Caco-2 (cell line): ENCODE data around the gene BAG3. TPM values are rescaled to one million over a fixed set of nuclear protein-coding genes. Genes with fewer than 3 reads are reported as not detected.
A peak's percentile ranks its signal among the peaks of the same experiment; 100 is the strongest.
"Not testable (repeated sequence)": the region's sequence is repeated elsewhere in the genome, so short reads cannot be mapped to it uniquely, and the experiment has no call there.

Source experiments
- BruUV-seq: library from RNA; stranded (reverse); fragments of 400-500 nt; replicated peaks from 2 replicates; lab custom pipeline; 2021; lab: Mats Ljungman, UMichigan
- CTCF ChIA-PET: fragments of 300-600 bp; sonication (Branson Sonifier 250); formaldehyde crosslinking; loops from one replicate; lab custom pipeline; 2022; ENCODE audit warnings: antibody characterized with exemption; lab: Charles Lee
- POLR2A ChIA-PET: fragments of 300-600 bp; sonication (Branson Sonifier 250); formaldehyde crosslinking; loops from one replicate; lab custom pipeline; 2022; ENCODE audit warnings: antibody characterized with exemption; lab: Charles Lee
- DNase-seq, 2 experiments: peaks; one replicate each; pipeline versions ENCODE4 v3.0.0 to v3.0.0-alpha.2; 2020 to 2022
- H3K27me3 ChIP-seq: replicated peaks from 2 replicates; pipeline ENCODE4 v1.6.0; 2011; ENCODE audit warnings: low read length; ENCODE audit not compliant: control insufficient read depth, insufficient read depth
- H3K36me3 ChIP-seq: 2 replicates; pipeline ENCODE4 v1.5.1; 2011; ENCODE audit warnings: low read length; ENCODE audit not compliant: control insufficient read depth, insufficient read depth
- H3K4me1 ChIP-seq: fragments of 250-450 bp; sonication (Bioruptor Pico); 2 replicates; pipeline ENCODE4 v1.5.1; 2020; ENCODE audit warnings: mild to moderate bottlenecking
- H3K4me3 ChIP-seq: 2 replicates; pipeline ENCODE4 v1.5.1; 2011; ENCODE audit warnings: low read depth, mild to moderate bottlenecking, control low read depth, low read length
- H3K9me3 ChIP-seq: fragments of 250-450 bp; sonication (Bioruptor Pico); 2 replicates; pipeline ENCODE4 v1.5.1; 2020; ENCODE audit warnings: mild to moderate bottlenecking, moderate library complexity
- H3K27ac Mint-ChIP-seq: one replicate; pipeline ENCODE4 v1.8.0; 2022; ENCODE audit warnings: mixed read lengths; ENCODE audit not compliant: unreplicated experiment
- H3K27me3 Mint-ChIP-seq: one replicate; pipeline ENCODE4 v1.8.0; 2022; ENCODE audit warnings: mixed read lengths; ENCODE audit not compliant: insufficient read depth, unreplicated experiment
- H3K36me3 Mint-ChIP-seq: one replicate; pipeline ENCODE4 v1.8.0; 2022; ENCODE audit warnings: mild to moderate bottlenecking, mixed read lengths; ENCODE audit not compliant: insufficient read depth, unreplicated experiment
- H3K4me1 Mint-ChIP-seq: one replicate; pipeline ENCODE4 v1.8.0; 2022; ENCODE audit warnings: low read depth, mixed read lengths; ENCODE audit not compliant: unreplicated experiment
- H3K4me3 Mint-ChIP-seq: one replicate; pipeline ENCODE4 v1.8.0; 2022; ENCODE audit warnings: mild to moderate bottlenecking, moderate library complexity, mixed read lengths; ENCODE audit not compliant: unreplicated experiment
- H3K9me3 Mint-ChIP-seq: one replicate; pipeline ENCODE4 v1.8.0; 2022; ENCODE audit warnings: mixed read lengths; ENCODE audit not compliant: unreplicated experiment
- intact Hi-C: fragments of 100-400 bp; cut with micrococcal nuclease; formaldehyde crosslinking; loops from one replicate; pipeline ENCODE4 v1.10.0; 2022; ENCODE audit not compliant: unreplicated experiment
- total RNA-seq: library from RNA; stranded (reverse); gene quantifications from 2 replicates; pipeline ENCODE4 v1.2.3, GENCODE V29; 2022
- TF ChIP-seq, protein P1 (sequence below), 2 experiments: fragments of 200-600 bp in 1 of 2; IDR thresholded peaks; 1 replicate in 1 of 2; 2 replicates in 1 of 2; pipeline versions ENCODE4 v1.5.1 to v1.8.0; 2011 to 2022; ENCODE audit warnings: antibody characterized with exemption in 1 of 2, control low read depth in 1 of 2, inconsistent platforms in 1 of 2, low read depth in 1 of 2, low read length in 1 of 2, mild to moderate bottlenecking in 1 of 2, moderate library complexity in 1 of 2; ENCODE audit not compliant: insufficient read depth in 1 of 2, severe bottlenecking in 1 of 2, unreplicated experiment in 1 of 2

The BAG3 gene
- total RNA-seq, 1 experiment from 2014 or later, result 30.7 TPM

DNA sequence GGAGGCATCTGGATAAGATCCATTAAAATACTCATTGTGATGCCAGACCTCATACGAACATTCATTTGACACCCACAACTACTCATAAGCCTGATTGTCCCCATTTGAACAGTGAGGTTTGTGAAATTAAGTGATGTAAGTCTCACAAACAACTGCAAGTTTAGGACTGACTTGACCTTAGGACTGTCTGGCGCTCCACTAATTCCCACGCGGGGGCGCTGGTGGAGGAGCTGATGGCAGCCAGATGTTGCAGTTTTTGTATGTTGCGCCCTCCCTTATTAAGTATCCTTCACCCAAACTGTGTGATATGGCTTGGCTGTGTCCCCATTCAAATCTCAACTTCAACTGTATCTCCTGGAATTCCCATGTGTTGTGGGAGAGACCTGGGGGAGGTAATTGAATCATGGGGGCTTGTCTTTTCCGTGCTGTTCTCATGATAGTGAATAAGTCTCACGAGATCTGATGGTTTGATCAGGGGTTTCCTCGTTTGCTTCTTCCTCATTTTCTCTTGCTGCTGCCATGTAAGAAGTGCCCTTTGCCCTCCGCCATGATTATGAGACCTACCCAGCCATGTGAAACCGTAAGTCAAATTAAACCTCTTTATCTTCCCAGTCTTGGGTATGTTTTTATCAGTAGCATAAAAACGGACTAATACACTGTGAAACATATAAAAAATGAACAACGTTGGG, 34.2 kb upstream of the BAG3 start:
- no TSS peak for BruUV-seq
- intact Hi-C loops, result no loop called here
- TF ChIP-seq, protein P1, sequence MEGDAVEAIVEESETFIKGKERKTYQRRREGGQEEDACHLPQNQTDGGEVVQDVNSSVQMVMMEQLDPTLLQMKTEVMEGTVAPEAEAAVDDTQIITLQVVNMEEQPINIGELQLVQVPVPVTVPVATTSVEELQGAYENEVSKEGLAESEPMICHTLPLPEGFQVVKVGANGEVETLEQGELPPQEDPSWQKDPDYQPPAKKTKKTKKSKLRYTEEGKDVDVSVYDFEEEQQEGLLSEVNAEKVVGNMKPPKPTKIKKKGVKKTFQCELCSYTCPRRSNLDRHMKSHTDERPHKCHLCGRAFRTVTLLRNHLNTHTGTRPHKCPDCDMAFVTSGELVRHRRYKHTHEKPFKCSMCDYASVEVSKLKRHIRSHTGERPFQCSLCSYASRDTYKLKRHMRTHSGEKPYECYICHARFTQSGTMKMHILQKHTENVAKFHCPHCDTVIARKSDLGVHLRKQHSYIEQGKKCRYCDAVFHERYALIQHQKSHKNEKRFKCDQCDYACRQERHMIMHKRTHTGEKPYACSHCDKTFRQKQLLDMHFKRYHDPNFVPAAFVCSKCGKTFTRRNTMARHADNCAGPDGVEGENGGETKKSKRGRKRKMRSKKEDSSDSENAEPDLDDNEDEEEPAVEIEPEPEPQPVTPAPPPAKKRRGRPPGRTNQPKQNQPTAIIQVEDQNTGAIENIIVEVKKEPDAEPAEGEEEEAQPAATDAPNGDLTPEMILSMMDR (IDR thresholded peaks at IDR 0.05; ENCODE audit: insufficient read depth in 1 of 2, low read depth in 1 of 2, low read length in 1 of 2, severe bottlenecking in 1 of 2, unreplicated experiment in 1 of 2), result no peak
- H3K27me3 Mint-ChIP-seq, result no peaks in the 10 kb centered on the region
- Histone ChIP-seq H3K27me3 (no peaks in the 10 kb centered on the region), H3K9me3 (no peaks in the 10 kb centered on the region), H3K36me3 (no peaks in the 10 kb centered on the region), H3K4me3 (no peak overlapping the region), H3K4me1 (peaks cover 7% of the 10 kb centered on the region)
- DNase-seq, result peak in 1 of 2 experiments; percentile 7
- H3K27ac Mint-ChIP-seq, result no peak overlapping the region
- POLR2A ChIA-PET, result no interaction called here
- no peaks in the 10 kb centered on the region for H3K4me1 Mint-ChIP-seq
- peaks cover 10% of the 10 kb centered on the region for H3K9me3 Mint-ChIP-seq
- CTCF ChIA-PET, result no interaction called here
- H3K36me3 Mint-ChIP-seq, result no peaks in the 10 kb centered on the region
- no peak overlapping the region for H3K4me3 Mint-ChIP-seq

- ChIA-PET POLR2A (no interaction called here), CTCF (interaction anchor here (0.6 kb wide), 1 partner anchor 15 kb away, joined by 4 read pairs; no protein-coding TSS in a partner anchor)
- Histone ChIP-seq H3K9me3 (no peaks in the 10 kb centered on the region), H3K36me3 (no peaks in the 10 kb centered on the region), H3K27me3 (no peaks in the 10 kb centered on the region), H3K4me3 (no peak overlapping the region), H3K4me1 (peaks cover 7% of the 10 kb centered on the region)
- H3K4me1 Mint-ChIP-seq, result no peaks in the 10 kb centered on the region
- no peaks in the 10 kb centered on the region for H3K36me3 Mint-ChIP-seq
- no TSS peak for BruUV-seq
- peaks cover 4% of the 10 kb centered on the region for H3K9me3 Mint-ChIP-seq
- TF ChIP-seq, protein P1 (IDR thresholded peaks at IDR 0.05; ENCODE audit: insufficient read depth in 1 of 2, low read depth in 1 of 2, low read length in 1 of 2, severe bottlenecking in 1 of 2, unreplicated experiment in 1 of 2), result no peak
- H3K27ac Mint-ChIP-seq, result no peak overlapping the region
- H3K27me3 Mint-ChIP-seq, result no peaks in the 10 kb centered on the region
- H3K4me3 Mint-ChIP-seq, result no peak overlapping the region
- DNase-seq, result no peak
- intact Hi-C loops, result no loop called here
Measured at GRCh38 chr10:119619215-119619614, 32.0 kb upstream of the BAG3 start.

DNA sequence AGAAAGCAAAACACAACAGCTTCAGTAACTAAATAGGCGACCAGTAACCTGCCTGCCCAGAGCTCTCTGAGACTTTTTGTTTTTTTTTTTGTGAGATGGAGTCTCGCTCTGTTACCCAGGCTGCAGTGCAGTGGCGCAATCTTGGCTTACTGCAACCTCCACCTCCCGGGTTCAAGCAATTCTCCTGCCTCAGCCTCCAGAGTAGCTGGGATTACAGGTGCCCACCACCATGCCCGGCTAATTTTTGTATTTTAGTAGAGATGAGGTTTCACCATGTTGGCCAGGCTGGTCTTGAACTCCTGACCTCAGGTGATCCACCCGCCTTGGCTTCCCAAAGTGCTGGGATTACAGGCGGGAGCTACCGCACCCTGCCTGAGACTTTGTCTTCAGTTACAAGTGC, 31.4 kb upstream of the BAG3 start:
- BruUV-seq, H3K27me3 ChIP-seq, H3K4me3 Mint-ChIP-seq, H3K4me3 ChIP-seq, H3K4me1 Mint-ChIP-seq, H3K9me3 ChIP-seq, H3K27ac Mint-ChIP-seq, H3K27me3 Mint-ChIP-seq, DNase-seq, H3K9me3 Mint-ChIP-seq, intact Hi-C loops, H3K36me3 Mint-ChIP-seq, H3K36me3 ChIP-seq, H3K4me1 ChIP-seq, POLR2A ChIA-PET: not testable (repeated sequence)
- CTCF ChIA-PET, result interaction anchor here (0.6 kb wide), 1 partner anchor 16 kb away, joined by 4 read pairs; no protein-coding TSS in a partner anchor
